SK-N-SH (cell line): ENCODE data around the gene MINDY4. TPM values are rescaled to one million over a fixed set of nuclear protein-coding genes. Genes with fewer than 3 reads are reported as not detected.

Experiments
- CTCF ChIA-PET: fragments of 300-600, 350-600 bp; formaldehyde crosslinking; extraction: SDS; loops from one replicate; lab custom pipeline; 2021; lab: Yijun Ruan, JAX
- POLR2A ChIA-PET: fragments of 350-600 bp; sonication (Branson Sonifier 250); formaldehyde crosslinking; extraction: SDS; loops from one replicate; lab custom pipeline; 2020; ENCODE audit warnings: antibody characterized with exemption, inconsistent platforms; lab: Yijun Ruan, JAX
- DNase-seq: peaks from one replicate; pipeline ENCODE4 v3.0.0; 2012
- H2AFZ ChIP-seq: fragments of 200-600 bp; sonication (generic); 2 replicates; pipeline ENCODE4 v1.8.1; 2016; ENCODE audit warnings: antibody characterized with exemption, mild to moderate bottlenecking, low read depth
- H3F3A ChIP-seq: fragments of 200-600 bp; sonication (generic); replicated peaks from 2 replicates; pipeline ENCODE3; 2016; ENCODE audit warnings: antibody characterized with exemption, mild to moderate bottlenecking; ENCODE audit not compliant: insufficient read depth
- H3K27ac ChIP-seq, 2 experiments: fragments of 200-500 bp in 1 of 2; fragments of 200-600 bp in 1 of 2; sonication (Bioruptor generic) in 1 of 2; sonication (generic), shearing (Covaris generic) in 1 of 2; 2 replicates each; pipeline versions ENCODE4 v1.5.1 to v1.6.1; 2014 to 2016; ENCODE audit warnings: low read depth in 2 of 2, inconsistent platforms in 1 of 2, low read length in 1 of 2, mild to moderate bottlenecking in 1 of 2, mixed read lengths in 1 of 2
- H3K27me3 ChIP-seq: fragments of 200-600 bp; sonication (generic), shearing (Covaris generic); 2 replicates; pipeline ENCODE4 v1.6.1; 2016; ENCODE audit warnings: mixed run types; ENCODE audit not compliant: insufficient read depth
- H3K36me3 ChIP-seq, 2 experiments: fragments of 200-500 bp in 1 of 2; fragments of 200-600 bp in 1 of 2; sonication (Bioruptor generic) in 1 of 2; sonication (generic) in 1 of 2; replicated peaks in 1 of 2; 2 replicates each; pipeline versions ENCODE3 to v1.5.1; 2014 to 2016; ENCODE audit warnings: low read length in 1 of 2, mild to moderate bottlenecking in 1 of 2; ENCODE audit not compliant: insufficient read depth in 2 of 2, control insufficient read depth in 1 of 2
- H3K4me1 ChIP-seq, 2 experiments: fragments of 200-500 bp in 1 of 2; fragments of 200-600 bp in 1 of 2; sonication (Bioruptor generic) in 1 of 2; sonication (generic), shearing (Covaris generic) in 1 of 2; 2 replicates each; pipeline versions ENCODE4 v1.5.1 to v1.6.1; 2014 to 2016; ENCODE audit warnings: low read depth in 1 of 2, low read length in 1 of 2, mixed run types in 1 of 2; ENCODE audit not compliant: insufficient read depth in 2 of 2, control insufficient read depth in 1 of 2
- H3K4me2 ChIP-seq: fragments of 200-600 bp; sonication (generic), shearing (Covaris generic); 2 replicates; pipeline ENCODE4 v1.6.1; 2017; ENCODE audit warnings: mixed run types
- H3K4me3 ChIP-seq, 2 experiments: fragments of 200-500 bp in 1 of 2; fragments of 200-600 bp in 1 of 2; sonication (Bioruptor generic) in 1 of 2; sonication (generic), shearing (Covaris generic) in 1 of 2; 2 replicates each; pipeline versions ENCODE4 v1.5.1 to v1.8.1; 2014 to 2016; ENCODE audit warnings: low read depth in 2 of 2, inconsistent platforms in 1 of 2, low read length in 1 of 2, mild to moderate bottlenecking in 1 of 2, mixed read lengths in 1 of 2, moderate library complexity in 1 of 2
- H3K79me2 ChIP-seq: fragments of 200-600 bp; sonication (generic); 2 replicates; pipeline ENCODE4 v1.8.1; 2017; ENCODE audit warnings: mild to moderate bottlenecking; ENCODE audit not compliant: insufficient read depth
- H3K9ac ChIP-seq: fragments of 200-600 bp; sonication (generic); 2 replicates; pipeline ENCODE4 v1.6.1; 2017; ENCODE audit warnings: mixed run types
- H3K9me2 ChIP-seq: fragments of 200-600 bp; sonication (generic); 2 replicates; pipeline ENCODE4 v1.6.1; 2017; ENCODE audit warnings: mixed run types
- H3K9me3 ChIP-seq: fragments of 200-600 bp; sonication (generic); 2 replicates; pipeline ENCODE4 v1.6.1; 2017; ENCODE audit warnings: mixed run types, mild to moderate bottlenecking, moderate library complexity
- H4K20me1 ChIP-seq: fragments of 200-600 bp; sonication (generic); 2 replicates; pipeline ENCODE4 v1.6.1; 2017; ENCODE audit warnings: mild to moderate bottlenecking, mixed run types; ENCODE audit not compliant: insufficient read depth
- CHD2 ChIP-seq: fragments of 150-350 bp; IDR thresholded peaks from 2 replicates; pipeline ENCODE4 v1.6.1; 2018; ENCODE audit warnings: low read length; ENCODE audit not compliant: partially characterized antibody
- ELF1 ChIP-seq: IDR thresholded peaks from 2 replicates; pipeline ENCODE4 v1.4.0; 2012
- EZH2phosphoT487 ChIP-seq: fragments of 200-600 bp; sonication (generic); IDR thresholded peaks from 2 replicates; pipeline ENCODE4 v1.6.1; 2017; ENCODE audit warnings: low read depth, mixed run types, mild to moderate bottlenecking, antibody characterized with exemption, moderate library complexity, borderline replicate concordance
- FOSL2 ChIP-seq: IDR thresholded peaks from 2 replicates; pipeline ENCODE4 v1.4.0; 2012; ENCODE audit warnings: low read depth, mild to moderate bottlenecking, moderate library complexity, borderline replicate concordance
- FOXJ3 ChIP-seq: sonication (generic); formaldehyde crosslinking; IDR thresholded peaks from 2 replicates; pipeline ENCODE4 v1.5.1; 2020; ENCODE audit warnings: mild to moderate bottlenecking, missing genetic modification reagents
- FOXM1 ChIP-seq: IDR thresholded peaks from 2 replicates; pipeline ENCODE4 v1.4.0; 2012; ENCODE audit warnings: low read depth, mild to moderate bottlenecking
- JUND ChIP-seq: IDR thresholded peaks from 2 replicates; pipeline ENCODE4 v1.4.0; 2012
- MXI1 ChIP-seq: IDR thresholded peaks from 2 replicates; pipeline ENCODE4 v1.6.1; 2012; ENCODE audit warnings: mild to moderate bottlenecking, low read depth, low read length, improper control_type of control experiment
- NFIC ChIP-seq: IDR thresholded peaks from 2 replicates; pipeline ENCODE4 v1.4.0; 2012; ENCODE audit warnings: borderline replicate concordance
- NRF1 ChIP-seq: IDR thresholded peaks from 2 replicates; pipeline ENCODE4 v1.6.1; 2012; ENCODE audit warnings: low read depth, mild to moderate bottlenecking, low read length
- SIN3A ChIP-seq: IDR thresholded peaks from 2 replicates; pipeline ENCODE4 v1.6.1; 2012; ENCODE audit warnings: low read depth, mild to moderate bottlenecking, low read length, moderate library complexity, borderline replicate concordance
- SMC3 ChIP-seq: IDR thresholded peaks from 2 replicates; pipeline ENCODE4 v1.6.1; 2012; ENCODE audit warnings: low read depth, low read length, improper control_type of control experiment
- TCF12 ChIP-seq: IDR thresholded peaks from 2 replicates; pipeline ENCODE4 v1.4.0; 2012
- YY1 ChIP-seq: IDR thresholded peaks from 2 replicates; pipeline ENCODE4 v1.4.0; 2012; ENCODE audit warnings: low read depth, mild to moderate bottlenecking
- WGBS: methylation state at CpG from one replicate; pipeline ENCODE4 v1.1.6; 2017; ENCODE audit warnings: low lambda C conversion rate; 5-methylcytosine and 5-hydroxymethylcytosine counted together
- polyA plus RNA-seq, 3 experiments: library from polyadenylated mRNA; depleted of rRNA; stranded (reverse); fragments of >200 nt; gene quantifications; 2 replicates each; pipeline ENCODE4 v1.2.3, GENCODE V29; 2012
- TF ChIP-seq, protein P1 (sequence below): fragments of 150-350 bp; IDR thresholded peaks from 2 replicates; pipeline ENCODE4 v1.6.1; 2016; ENCODE audit warnings: mild to moderate bottlenecking, low read depth, low read length
- TF ChIP-seq, protein P2 (sequence below): fragments of 150-350 bp; IDR thresholded peaks from 2 replicates; pipeline ENCODE4 v1.6.1; 2017; ENCODE audit warnings: antibody characterized with exemption, low read length, low read depth, borderline replicate concordance
- TF ChIP-seq, protein P3 (sequence below): IDR thresholded peaks from 2 replicates; pipeline ENCODE4; 2012

MINDY4 gene
- polyA plus RNA-seq, 1 of the 3 experiments (the other 2 are of a cell fraction), result 1.8 TPM

DNA sequence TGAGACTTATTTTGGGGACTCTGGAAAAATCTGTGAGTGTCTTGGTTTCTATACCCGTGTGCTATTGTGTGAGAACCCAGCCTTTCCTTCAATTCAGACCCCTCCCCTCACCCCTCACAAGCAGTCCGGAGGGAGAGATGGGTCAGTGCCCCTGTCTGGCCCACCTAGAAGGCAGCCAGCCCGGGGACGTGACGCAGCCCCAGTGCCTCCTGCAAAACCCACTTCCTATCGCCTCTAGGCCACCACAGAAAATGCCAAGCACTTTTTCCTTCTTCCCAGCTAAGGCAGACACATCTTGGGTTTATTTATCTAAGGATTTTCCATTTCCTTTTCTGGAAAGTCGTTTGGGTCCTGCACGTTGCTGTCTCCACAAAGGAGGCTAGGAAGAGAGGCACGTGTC, 128.8 kb downstream of the MINDY4 start (continued):
- TF ChIP-seq, protein P1, sequence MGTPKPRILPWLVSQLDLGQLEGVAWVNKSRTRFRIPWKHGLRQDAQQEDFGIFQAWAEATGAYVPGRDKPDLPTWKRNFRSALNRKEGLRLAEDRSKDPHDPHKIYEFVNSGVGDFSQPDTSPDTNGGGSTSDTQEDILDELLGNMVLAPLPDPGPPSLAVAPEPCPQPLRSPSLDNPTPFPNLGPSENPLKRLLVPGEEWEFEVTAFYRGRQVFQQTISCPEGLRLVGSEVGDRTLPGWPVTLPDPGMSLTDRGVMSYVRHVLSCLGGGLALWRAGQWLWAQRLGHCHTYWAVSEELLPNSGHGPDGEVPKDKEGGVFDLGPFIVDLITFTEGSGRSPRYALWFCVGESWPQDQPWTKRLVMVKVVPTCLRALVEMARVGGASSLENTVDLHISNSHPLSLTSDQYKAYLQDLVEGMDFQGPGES, result no peak
- TF ChIP-seq TCF12, result no peak

DNA sequence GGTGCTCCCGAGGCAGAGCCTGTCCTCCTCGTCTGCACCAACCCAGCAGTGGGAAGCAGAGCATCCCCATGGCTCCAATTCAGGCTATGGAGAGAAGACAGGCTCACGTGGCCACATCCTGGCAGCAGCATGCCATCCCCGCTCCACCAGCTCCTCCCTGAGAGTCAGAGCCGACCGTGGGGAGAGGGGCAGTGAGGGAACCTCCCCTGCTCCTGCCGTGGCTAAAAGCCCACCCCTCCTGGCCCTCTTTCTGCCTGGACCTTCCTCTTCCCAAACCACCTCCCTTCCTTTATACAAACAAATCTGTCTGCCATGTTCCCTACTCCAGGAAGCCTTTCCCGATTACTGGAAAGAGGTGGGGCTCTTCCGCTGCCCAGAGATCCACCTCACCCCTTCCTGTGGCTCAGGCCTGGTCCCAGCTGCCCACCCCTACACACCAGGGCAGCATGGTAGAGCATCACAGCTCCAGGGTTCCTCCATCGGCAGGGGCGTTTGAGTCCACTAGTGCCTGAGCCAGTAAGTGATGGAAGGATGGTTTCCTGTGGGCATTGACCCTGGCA, 129.7 kb downstream of the MINDY4 start:
- no peak overlapping the region for H2AFZ ChIP-seq
- H3K4me3 ChIP-seq, result no peak overlapping the region
- TF ChIP-seq CHD2 (no peak), EZH2phosphoT487 (no peak), YY1 (no peak), MXI1 (no peak), NFIC (no peak), SIN3A (no peak), JUND (no peak), FOXJ3 (no peak), FOSL2 (no peak), FOXM1 (no peak), NRF1 (no peak), ELF1 (no peak), SMC3 (no peak), TCF12 (no peak)
- TF ChIP-seq, protein P2, sequence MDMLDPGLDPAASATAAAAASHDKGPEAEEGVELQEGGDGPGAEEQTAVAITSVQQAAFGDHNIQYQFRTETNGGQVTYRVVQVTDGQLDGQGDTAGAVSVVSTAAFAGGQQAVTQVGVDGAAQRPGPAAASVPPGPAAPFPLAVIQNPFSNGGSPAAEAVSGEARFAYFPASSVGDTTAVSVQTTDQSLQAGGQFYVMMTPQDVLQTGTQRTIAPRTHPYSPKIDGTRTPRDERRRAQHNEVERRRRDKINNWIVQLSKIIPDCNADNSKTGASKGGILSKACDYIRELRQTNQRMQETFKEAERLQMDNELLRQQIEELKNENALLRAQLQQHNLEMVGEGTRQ, result no peak
- TF ChIP-seq, protein P3, sequence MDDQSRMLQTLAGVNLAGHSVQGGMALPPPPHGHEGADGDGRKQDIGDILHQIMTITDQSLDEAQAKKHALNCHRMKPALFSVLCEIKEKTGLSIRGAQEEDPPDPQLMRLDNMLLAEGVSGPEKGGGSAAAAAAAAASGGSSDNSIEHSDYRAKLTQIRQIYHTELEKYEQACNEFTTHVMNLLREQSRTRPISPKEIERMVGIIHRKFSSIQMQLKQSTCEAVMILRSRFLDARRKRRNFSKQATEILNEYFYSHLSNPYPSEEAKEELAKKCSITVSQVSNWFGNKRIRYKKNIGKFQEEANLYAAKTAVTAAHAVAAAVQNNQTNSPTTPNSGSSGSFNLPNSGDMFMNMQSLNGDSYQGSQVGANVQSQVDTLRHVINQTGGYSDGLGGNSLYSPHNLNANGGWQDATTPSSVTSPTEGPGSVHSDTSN, result no peak
- H3K9ac ChIP-seq, result no peak overlapping the region
- no peaks in the 10 kb centered on the region for H3K27me3 ChIP-seq
- no peaks in the 10 kb centered on the region for H3F3A ChIP-seq
- peaks cover 5 to 27% of the 10 kb centered on the region in 2 experiments; a peak in 3 of 4 replicates for H3K4me1 ChIP-seq
- ChIA-PET CTCF (interaction anchor here (1.0 to 1.6 kb wide), 2 partner anchors 12 to 37 kb away, joined by 3 to 6 read pairs; no protein-coding TSS in a partner anchor), POLR2A (no interaction called here)
- H3K9me3 ChIP-seq, result no peaks in the 10 kb centered on the region
- H3K4me2 ChIP-seq, result no peak overlapping the region
- H3K36me3 ChIP-seq, result no peaks in the 10 kb centered on the region
- no peaks in the 10 kb centered on the region for H4K20me1 ChIP-seq
- no peaks in the 10 kb centered on the region for H3K79me2 ChIP-seq
- DNase-seq, result no peak
- H3K9me2 ChIP-seq, result no peaks in the 10 kb centered on the region
- no peak overlapping the region for H3K27ac ChIP-seq
- WGBS, result 91% methylated on average over 11 of the region's 11 CpGs
